K562 (cell line): ENCODE results near the gene UFC1. TPM values are rescaled to one million over a fixed set of nuclear protein-coding genes. Genes with fewer than 3 reads are reported as not detected.
A peak's percentile ranks its signal among the peaks of the same experiment; 100 is the strongest.

ENCODE experiments used
- ADNP ChIP-seq: fragments of 200-800 bp; sonication (Bioruptor generic); IDR thresholded peaks from 2 replicates; pipeline ENCODE4 v1.6.1; 2016; ENCODE audit warnings: missing genetic modification characterization, missing compliant biosample characterization
- AFF1 ChIP-seq, 2 experiments: fragments of 450-650 bp; IDR thresholded peaks; 2 replicates each; pipeline ENCODE4 v1.6.1; 2018; ENCODE audit warnings: mild to moderate bottlenecking in 2 of 2, low read depth in 1 of 2; ENCODE audit not compliant: partially characterized antibody in 2 of 2
- CREB1 ChIP-seq, 2 experiments: sonication (generic) in 1 of 2; formaldehyde crosslinking in 1 of 2; IDR thresholded peaks; 2 replicates each; pipeline versions ENCODE4 v1.6.1 to v1.8.0; 2012 to 2022; ENCODE audit warnings: inconsistent platforms in 1 of 2, mild to moderate bottlenecking in 1 of 2, missing genetic modification reagents in 1 of 2, moderate library complexity in 1 of 2
- CTBP1 ChIP-seq: fragments of 450-650 bp; IDR thresholded peaks from 2 replicates; pipeline ENCODE4 v1.6.1; 2016; ENCODE audit warnings: borderline replicate concordance
- ETS2 ChIP-seq: IDR thresholded peaks from 2 replicates; pipeline ENCODE4 v1.6.1; 2016; ENCODE audit warnings: borderline replicate concordance, missing genetic modification characterization, mild to moderate bottlenecking, moderate library complexity, missing compliant biosample characterization; ENCODE audit not compliant: poor library complexity, severe bottlenecking
- FOXK1 ChIP-seq: sonication (generic); formaldehyde crosslinking; IDR thresholded peaks from 2 replicates; pipeline ENCODE4 v1.8.0; 2022; ENCODE audit warnings: missing genetic modification reagents, mild to moderate bottlenecking, borderline replicate concordance
- HDAC2 ChIP-seq: fragments of 450-650 bp; IDR thresholded peaks from 2 replicates; pipeline ENCODE4 v1.6.1; 2016; ENCODE audit warnings: mild to moderate bottlenecking
- PBX2 ChIP-seq, 2 experiments: IDR thresholded peaks in 1 of 2; conservative IDR thresholded peaks in 1 of 2; 2 replicates each; pipeline ENCODE4 v1.6.1; 2016; ENCODE audit warnings: low read depth in 2 of 2, mild to moderate bottlenecking in 1 of 2, missing compliant biosample characterization in 1 of 2, missing genetic modification characterization in 1 of 2, moderate library complexity in 1 of 2
- POLR2G ChIP-seq: fragments of 200-400 bp; formaldehyde crosslinking; IDR thresholded peaks from 2 replicates; pipeline ENCODE4 v1.6.1; 2017; ENCODE audit warnings: low read depth, mild to moderate bottlenecking, antibody characterized with exemption, low read length, moderate library complexity
- PURB ChIP-seq: sonication (generic); formaldehyde crosslinking; IDR thresholded peaks from 2 replicates; pipeline ENCODE4 v1.9.0; 2021; ENCODE audit warnings: low read depth, mild to moderate bottlenecking, missing genetic modification reagents
- TBL1XR1 ChIP-seq, 2 experiments: IDR thresholded peaks; 2 replicates each; pipeline ENCODE4 v1.6.1; 2012; ENCODE audit warnings: improper control_type of control experiment in 2 of 2, low read length in 2 of 2, mild to moderate bottlenecking in 1 of 2
- THRA ChIP-seq: fragments of 450-650 bp; IDR thresholded peaks from 2 replicates; pipeline ENCODE4 v1.6.1; 2017; ENCODE audit warnings: mild to moderate bottlenecking, moderate library complexity
- TOE1 ChIP-seq, 2 experiments: fragments of 450-650 bp in 1 of 2; sonication (generic) in 1 of 2; formaldehyde crosslinking in 1 of 2; IDR thresholded peaks; 2 replicates each; pipeline versions ENCODE4 v1.7.1 to v1.8.0; 2016 to 2022; ENCODE audit warnings: borderline replicate concordance in 2 of 2, mild to moderate bottlenecking in 2 of 2, antibody characterized with exemption in 1 of 2, inconsistent platforms in 1 of 2, low read depth in 1 of 2, missing genetic modification reagents in 1 of 2, moderate library complexity in 1 of 2
- USF1 ChIP-seq: sonication (generic); formaldehyde crosslinking; IDR thresholded peaks from 2 replicates; pipeline ENCODE4 v1.9.0; 2022; ENCODE audit warnings: mild to moderate bottlenecking, missing genetic modification reagents
- ZNF431 ChIP-seq: sonication (generic); formaldehyde crosslinking; IDR thresholded peaks from 2 replicates; pipeline ENCODE4 v1.8.0; 2022; ENCODE audit warnings: mild to moderate bottlenecking, missing genetic modification reagents
- polyA plus RNA-seq, 8 experiments: library from polyadenylated mRNA; depleted of rRNA in 4 of 8; stranded (reverse) in 5 of 8; unstranded in 3 of 8; fragments of >200 nt; fragmentation: Nextera tagmentation in 2 of 8; fragmentation: Illumina TruSeq in 1 of 8; extraction: Ambion mirVana in 2 of 8; extraction: Trizol in 1 of 8; gene quantifications; 2 replicates each; pipeline versions ENCODE4 v1.2.1 to v1.2.3, GENCODE V29; 2011 to 2014; ENCODE audit warnings: inconsistent platforms in 1 of 8, missing spikeins in 1 of 8
- total RNA-seq, 7 experiments: library from RNA; depleted of rRNA in 6 of 7; stranded (reverse); fragments of >200 nt in 6 of 7; fragmentation: Illumina TruSeq in 2 of 7; extraction: Trizol in 2 of 7; gene quantifications; 2 replicates each; pipeline versions ENCODE4 v1.2.1 to v1.2.3, GENCODE V29; 2011 to 2021; ENCODE audit warnings: low replicate concordance in 1 of 7

UFC1 gene
- total and polyA plus RNA-seq, 9 of the 15 experiments (the other 6 are each of a cell fraction or from before 2014, with no cell fraction given), result 92.8 to 220 (median 161) TPM

- TF ChIP-seq PBX2 (CRISPR knock-in tag; IDR thresholded peaks at IDR 0.05; ENCODE audit: low read depth) (no peak), PBX2 (tag; conservative IDR thresholded peaks at IDR 0.05; ENCODE audit: low read depth) (no peak), TOE1 (IDR thresholded peaks at IDR 0.05; ENCODE audit: borderline replicate concordance) (peak; percentile 51; the same call in 1 of the 2 replicates), TOE1 (CRISPR knock-in tag; IDR thresholded peaks at IDR 0.05; ENCODE audit: borderline replicate concordance, low read depth) (no peak), AFF1 (IDR thresholded peaks at IDR 0.05; ENCODE audit: low read depth in 1 of 2, partially characterized antibody in 2 of 2) (peak in 1 of 2 experiments; percentile 14), POLR2G (peak; percentile 94), ZNF431 (CRISPR knock-in tag) (no peak), HDAC2 (peak; percentile 68), CREB1 (IDR thresholded peaks at IDR 0.05) (peak; percentile 80), CREB1 (CRISPR knock-in tag; IDR thresholded peaks at IDR 0.05) (peak; percentile 70; the same call in 1 of the 2 replicates), TBL1XR1 (IDR thresholded peaks at IDR 0.05; ENCODE audit: low read length in 2 of 2) (peak in 1 of 2 experiments; percentile 34; a peak in 1 of 4 replicates), ADNP (tag) (no peak), USF1 (CRISPR knock-in tag) (no peak), PURB (no peak), FOXK1 (no peak), CTBP1 (peak; percentile 69), THRA (no peak), ETS2 (tag) (no peak)
These were observed 48.3 kb downstream of the UFC1 start, which contains the start of gene NDUFS2 (continued) for GRCh38 chr1:161201836-161202712.
